HepG2 (cell line): ENCODE data around the gene ARL4D. TPM values are rescaled to one million over a fixed set of nuclear protein-coding genes. Genes with fewer than 3 reads are reported as not detected.

Source experiments
- GATAD2A ChIP-seq: IDR thresholded peaks from 2 replicates; pipeline ENCODE4 v1.6.1; 2016
- IKZF4 ChIP-seq: sonication (generic); formaldehyde crosslinking; IDR thresholded peaks from 2 replicates; pipeline ENCODE4 v1.5.1; 2020; ENCODE audit warnings: borderline replicate concordance, mild to moderate bottlenecking, low read depth, missing genetic modification reagents; ENCODE audit errors: not compliant biosample characterization
- KAT8 ChIP-seq: IDR thresholded peaks from 2 replicates; pipeline ENCODE4 v1.6.1; 2016; ENCODE audit warnings: missing genetic modification reagents, missing compliant biosample characterization
- KLF9 ChIP-seq: IDR thresholded peaks from 2 replicates; pipeline ENCODE4 v1.6.1; 2016; ENCODE audit warnings: low read depth
- NR2F1 ChIP-seq, 2 experiments: fragments of 450-650 bp in 1 of 2; formaldehyde crosslinking in 1 of 2; IDR thresholded peaks; 2 replicates each; pipeline versions ENCODE4 v1.5.0 to v1.6.1; 2016 to 2020; ENCODE audit warnings: mild to moderate bottlenecking in 1 of 2, missing compliant biosample characterization in 1 of 2, missing genetic modification reagents in 1 of 2, moderate library complexity in 1 of 2
- RBAK ChIP-seq: sonication (generic); formaldehyde crosslinking; IDR thresholded peaks from 2 replicates; pipeline ENCODE4 v1.5.1; 2020; ENCODE audit warnings: mild to moderate bottlenecking, missing genetic modification reagents
- RBM22 ChIP-seq: fragments of 200-400 bp; formaldehyde crosslinking; optimal IDR thresholded peaks from 2 replicates; pipeline ENCODE3; 2017; ENCODE audit warnings: mild to moderate bottlenecking, low read length, moderate library complexity
- SIN3A ChIP-seq: IDR thresholded peaks from 2 replicates; pipeline ENCODE4 v1.6.1; 2011; ENCODE audit warnings: low read depth, mild to moderate bottlenecking, control low read depth, low read length, borderline replicate concordance
- TFAP4 ChIP-seq: sonication (generic); IDR thresholded peaks from 2 replicates; pipeline ENCODE4 v1.6.1; 2016; ENCODE audit warnings: low read depth, borderline replicate concordance
- ZBTB43 ChIP-seq: sonication (generic); formaldehyde crosslinking; conservative IDR thresholded peaks from 2 replicates; pipeline ENCODE4 v1.4.0; 2020; ENCODE audit warnings: missing genetic modification reagents
- ZFAT ChIP-seq: sonication (generic); formaldehyde crosslinking; conservative IDR thresholded peaks from 2 replicates; pipeline ENCODE4 v1.8.1; 2023; ENCODE audit warnings: missing genetic modification reagents, inconsistent platforms
- ZNF296 ChIP-seq: sonication (generic); formaldehyde crosslinking; conservative IDR thresholded peaks from 2 replicates; pipeline ENCODE4 v1.5.0; 2020; ENCODE audit warnings: mild to moderate bottlenecking, missing genetic modification reagents
- ZNF510 ChIP-seq: sonication (generic); formaldehyde crosslinking; IDR thresholded peaks from 2 replicates; pipeline ENCODE4 v1.4.0; 2020; ENCODE audit warnings: low read depth, mild to moderate bottlenecking, missing genetic modification reagents
- ZNF562 ChIP-seq: sonication (generic); formaldehyde crosslinking; IDR thresholded peaks from 2 replicates; pipeline ENCODE4 v1.8.0; 2022; ENCODE audit warnings: missing genetic modification reagents, borderline replicate concordance
- ZNF615 ChIP-seq: sonication (generic); formaldehyde crosslinking; IDR thresholded peaks from 2 replicates; pipeline ENCODE4 v1.5.0; 2020; ENCODE audit warnings: mild to moderate bottlenecking, missing genetic modification reagents, borderline replicate concordance
- ZNF768 ChIP-seq: sonication (generic); formaldehyde crosslinking; IDR thresholded peaks from 2 replicates; pipeline ENCODE4 v1.4.0; 2020; ENCODE audit warnings: missing genetic modification reagents
- ZNF891 ChIP-seq: sonication (generic); formaldehyde crosslinking; IDR thresholded peaks from 2 replicates; pipeline ENCODE4 v1.5.0; 2020; ENCODE audit warnings: mild to moderate bottlenecking, missing genetic modification reagents
- polyA plus RNA-seq, 8 experiments: library from polyadenylated mRNA; depleted of rRNA in 3 of 8; stranded (reverse) in 7 of 8; unstranded in 1 of 8; fragments of >200 nt; fragmentation: Illumina TruSeq in 4 of 8; extraction: Trizol in 4 of 8; gene quantifications; 2 replicates each; pipeline versions ENCODE4 v1.2.1 to v1.2.3, GENCODE V29; 2011 to 2016; ENCODE audit warnings: low read depth in 4 of 8, missing spikeins in 1 of 8, mixed read lengths in 1 of 8; ENCODE audit not compliant: insufficient read depth in 1 of 8
- total RNA-seq, 5 experiments: library from RNA; depleted of rRNA; stranded (reverse); fragments of >200 nt; fragmentation: Illumina TruSeq; extraction: Trizol; gene quantifications; 2 replicates each; pipeline ENCODE4 v1.2.3, GENCODE V29; 2016; ENCODE audit warnings: low read depth in 1 of 5
- TF ChIP-seq, protein P1 (sequence below): sonication (generic); formaldehyde crosslinking; IDR thresholded peaks from 2 replicates; pipeline ENCODE4 v1.5.0; 2020; ENCODE audit warnings: mild to moderate bottlenecking, missing genetic modification reagents, moderate library complexity
- TF ChIP-seq, protein P2 (sequence below): sonication (generic); formaldehyde crosslinking; IDR thresholded peaks from 2 replicates; pipeline ENCODE4 v1.5.1; 2020; ENCODE audit warnings: mild to moderate bottlenecking, moderate library complexity, missing genetic modification reagents
- TF ChIP-seq, protein P3 (sequence below): sonication (generic); formaldehyde crosslinking; IDR thresholded peaks from 2 replicates; pipeline ENCODE4 v1.4.0; 2020; ENCODE audit warnings: missing genetic modification reagents
- TF ChIP-seq, protein P4 (sequence below): sonication (generic); formaldehyde crosslinking; IDR thresholded peaks from 2 replicates; pipeline ENCODE4 v1.4.0; 2020; ENCODE audit warnings: missing genetic modification reagents

The ARL4D gene
- total and polyA plus RNA-seq, 2 of the 13 experiments (the other 11 are each of a cell fraction or from before 2014, with no cell fraction given) = 9.0 to 25.9 TPM

DNA sequence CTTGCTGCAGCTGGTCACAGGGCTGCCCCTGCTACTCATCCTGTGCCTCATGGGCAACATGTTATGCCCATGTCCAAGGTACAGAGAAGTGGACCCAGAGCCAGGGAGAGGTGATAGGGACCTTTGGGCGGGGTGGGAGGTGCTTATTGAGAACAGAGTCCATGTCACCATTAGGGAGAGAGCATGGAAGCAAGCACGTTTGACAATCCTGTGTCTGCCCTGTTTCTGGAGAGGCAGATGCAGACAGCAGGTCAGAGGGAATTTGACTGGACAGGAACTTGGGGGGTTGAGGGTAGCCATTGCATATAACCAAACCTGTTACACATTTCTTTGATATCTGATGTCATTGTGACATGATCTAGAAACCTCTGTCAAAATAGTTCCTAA, 14.3 kb upstream of the ARL4D start (continued):
- TF ChIP-seq, protein P1, sequence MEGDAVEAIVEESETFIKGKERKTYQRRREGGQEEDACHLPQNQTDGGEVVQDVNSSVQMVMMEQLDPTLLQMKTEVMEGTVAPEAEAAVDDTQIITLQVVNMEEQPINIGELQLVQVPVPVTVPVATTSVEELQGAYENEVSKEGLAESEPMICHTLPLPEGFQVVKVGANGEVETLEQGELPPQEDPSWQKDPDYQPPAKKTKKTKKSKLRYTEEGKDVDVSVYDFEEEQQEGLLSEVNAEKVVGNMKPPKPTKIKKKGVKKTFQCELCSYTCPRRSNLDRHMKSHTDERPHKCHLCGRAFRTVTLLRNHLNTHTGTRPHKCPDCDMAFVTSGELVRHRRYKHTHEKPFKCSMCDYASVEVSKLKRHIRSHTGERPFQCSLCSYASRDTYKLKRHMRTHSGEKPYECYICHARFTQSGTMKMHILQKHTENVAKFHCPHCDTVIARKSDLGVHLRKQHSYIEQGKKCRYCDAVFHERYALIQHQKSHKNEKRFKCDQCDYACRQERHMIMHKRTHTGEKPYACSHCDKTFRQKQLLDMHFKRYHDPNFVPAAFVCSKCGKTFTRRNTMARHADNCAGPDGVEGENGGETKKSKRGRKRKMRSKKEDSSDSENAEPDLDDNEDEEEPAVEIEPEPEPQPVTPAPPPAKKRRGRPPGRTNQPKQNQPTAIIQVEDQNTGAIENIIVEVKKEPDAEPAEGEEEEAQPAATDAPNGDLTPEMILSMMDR (CRISPR knock-in tag) = peak; percentile 52
- peak; percentile 82; the same call in 1 of the 2 replicates for TF ChIP-seq KLF9 (CRISPR knock-in tag)
- TF ChIP-seq ZNF891 = no peak
- TF ChIP-seq, protein P2, sequence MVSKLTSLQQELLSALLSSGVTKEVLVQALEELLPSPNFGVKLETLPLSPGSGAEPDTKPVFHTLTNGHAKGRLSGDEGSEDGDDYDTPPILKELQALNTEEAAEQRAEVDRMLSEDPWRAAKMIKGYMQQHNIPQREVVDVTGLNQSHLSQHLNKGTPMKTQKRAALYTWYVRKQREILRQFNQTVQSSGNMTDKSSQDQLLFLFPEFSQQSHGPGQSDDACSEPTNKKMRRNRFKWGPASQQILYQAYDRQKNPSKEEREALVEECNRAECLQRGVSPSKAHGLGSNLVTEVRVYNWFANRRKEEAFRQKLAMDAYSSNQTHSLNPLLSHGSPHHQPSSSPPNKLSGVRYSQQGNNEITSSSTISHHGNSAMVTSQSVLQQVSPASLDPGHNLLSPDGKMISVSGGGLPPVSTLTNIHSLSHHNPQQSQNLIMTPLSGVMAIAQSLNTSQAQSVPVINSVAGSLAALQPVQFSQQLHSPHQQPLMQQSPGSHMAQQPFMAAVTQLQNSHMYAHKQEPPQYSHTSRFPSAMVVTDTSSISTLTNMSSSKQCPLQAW (CRISPR knock-in tag) = peak; percentile 92
- TF ChIP-seq ZNF296 (CRISPR knock-in tag) = no peak
- no peak for TF ChIP-seq RBM22
- TF ChIP-seq, protein P3, sequence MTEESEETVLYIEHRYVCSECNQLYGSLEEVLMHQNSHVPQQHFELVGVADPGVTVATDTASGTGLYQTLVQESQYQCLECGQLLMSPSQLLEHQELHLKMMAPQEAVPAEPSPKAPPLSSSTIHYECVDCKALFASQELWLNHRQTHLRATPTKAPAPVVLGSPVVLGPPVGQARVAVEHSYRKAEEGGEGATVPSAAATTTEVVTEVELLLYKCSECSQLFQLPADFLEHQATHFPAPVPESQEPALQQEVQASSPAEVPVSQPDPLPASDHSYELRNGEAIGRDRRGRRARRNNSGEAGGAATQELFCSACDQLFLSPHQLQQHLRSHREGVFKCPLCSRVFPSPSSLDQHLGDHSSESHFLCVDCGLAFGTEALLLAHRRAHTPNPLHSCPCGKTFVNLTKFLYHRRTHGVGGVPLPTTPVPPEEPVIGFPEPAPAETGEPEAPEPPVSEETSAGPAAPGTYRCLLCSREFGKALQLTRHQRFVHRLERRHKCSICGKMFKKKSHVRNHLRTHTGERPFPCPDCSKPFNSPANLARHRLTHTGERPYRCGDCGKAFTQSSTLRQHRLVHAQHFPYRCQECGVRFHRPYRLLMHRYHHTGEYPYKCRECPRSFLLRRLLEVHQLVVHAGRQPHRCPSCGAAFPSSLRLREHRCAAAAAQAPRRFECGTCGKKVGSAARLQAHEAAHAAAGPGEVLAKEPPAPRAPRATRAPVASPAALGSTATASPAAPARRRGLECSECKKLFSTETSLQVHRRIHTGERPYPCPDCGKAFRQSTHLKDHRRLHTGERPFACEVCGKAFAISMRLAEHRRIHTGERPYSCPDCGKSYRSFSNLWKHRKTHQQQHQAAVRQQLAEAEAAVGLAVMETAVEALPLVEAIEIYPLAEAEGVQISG (CRISPR knock-in tag) = peak; percentile 80
- TF ChIP-seq ZNF768 (CRISPR knock-in tag) = peak; percentile 48; the same call in 1 of the 2 replicates
- no peak for TF ChIP-seq ZNF615 (CRISPR knock-in tag)
- TF ChIP-seq NR2F1 (CRISPR knock-in tag; IDR thresholded peaks at IDR 0.05) = peak; percentile 36 to 42; a peak in 2 of 4 replicates
- peak; percentile 93 for TF ChIP-seq GATAD2A
- TF ChIP-seq ZNF510 (CRISPR knock-in tag) = no peak; the same call in 1 of the 2 replicates
- peak; percentile 84 for TF ChIP-seq KAT8
- no peak for TF ChIP-seq ZBTB43
- peak; percentile 89; the same call in 1 of the 2 replicates for TF ChIP-seq TFAP4
- no peak for TF ChIP-seq ZNF562 (CRISPR knock-in tag)
- 0 out of 2 replicates have a peak, but pooled peaks have one; percentile 43 for TF ChIP-seq RBAK (CRISPR knock-in tag)
- peak; percentile 56; the same call in 1 of the 2 replicates for TF ChIP-seq SIN3A
- no peak for TF ChIP-seq ZFAT (CRISPR knock-in tag)
- TF ChIP-seq, protein P4, sequence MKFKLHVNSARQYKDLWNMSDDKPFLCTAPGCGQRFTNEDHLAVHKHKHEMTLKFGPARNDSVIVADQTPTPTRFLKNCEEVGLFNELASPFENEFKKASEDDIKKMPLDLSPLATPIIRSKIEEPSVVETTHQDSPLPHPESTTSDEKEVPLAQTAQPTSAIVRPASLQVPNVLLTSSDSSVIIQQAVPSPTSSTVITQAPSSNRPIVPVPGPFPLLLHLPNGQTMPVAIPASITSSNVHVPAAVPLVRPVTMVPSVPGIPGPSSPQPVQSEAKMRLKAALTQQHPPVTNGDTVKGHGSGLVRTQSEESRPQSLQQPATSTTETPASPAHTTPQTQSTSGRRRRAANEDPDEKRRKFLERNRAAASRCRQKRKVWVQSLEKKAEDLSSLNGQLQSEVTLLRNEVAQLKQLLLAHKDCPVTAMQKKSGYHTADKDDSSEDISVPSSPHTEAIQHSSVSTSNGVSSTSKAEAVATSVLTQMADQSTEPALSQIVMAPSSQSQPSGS = peak; percentile 66
- no peak for TF ChIP-seq IKZF4 (CRISPR knock-in tag)
